Heart right ventricle (tissue), 16 donors: ENCODE measurements around the gene GRIK3. TPM values are rescaled to one million over a fixed set of nuclear protein-coding genes. Genes with fewer than 3 reads are reported as not detected.

Experiments used
- ATAC-seq, 8 donors: fragments of 200-7000 bp; cut with Tn5 transposase; one replicate each; pipeline ENCODE4 v1.9.1; 2020; ENCODE audit warnings: mild to moderate bottlenecking in 8 of 8, moderate library complexity in 8 of 8, moderate number of reproducible peaks in 1 of 8
- DNase-seq, 2 donors: peaks; one replicate each; pipeline ENCODE4 v3.0.0-alpha.2; 2020
- H3K27ac ChIP-seq, 10 donors: fragments of 200-600 bp; sonication (generic) in 2 of 10; one replicate each; pipeline versions ENCODE4 v1.5.0 to v1.8.0; 2020 to 2022; ENCODE audit warnings: mild to moderate bottlenecking in 3 of 10
- H3K27me3 ChIP-seq, 7 donors: fragments of 200-600 bp; one replicate each; pipeline ENCODE4 v1.8.0; 2021 to 2022; ENCODE audit warnings: mild to moderate bottlenecking in 2 of 7
- H3K36me3 ChIP-seq, 9 donors: fragments of 200-600 bp; sonication (generic) in 1 of 9; one replicate each; pipeline versions ENCODE4 v1.5.0 to v1.8.0; 2020 to 2022; ENCODE audit warnings: mild to moderate bottlenecking in 2 of 9
- H3K4me1 ChIP-seq, 9 donors: fragments of 200-600 bp; sonication (generic) in 1 of 9; one replicate each; pipeline versions ENCODE4 v1.5.0 to v1.8.0; 2020 to 2022; ENCODE audit warnings: mild to moderate bottlenecking in 4 of 9
- H3K4me3 ChIP-seq, 10 donors: fragments of 200-600 bp; sonication (generic) in 2 of 10; one replicate each; pipeline versions ENCODE4 v1.5.0 to v1.8.0; 2020 to 2022; ENCODE audit warnings: mild to moderate bottlenecking in 7 of 10, moderate library complexity in 2 of 10
- H3K9me3 ChIP-seq, 11 donors: fragments of 200-600 bp in 10 of 11; sonication (generic) in 2 of 11; one replicate each; pipeline versions ENCODE4 v1.5.0 to v1.8.0; 2013 to 2022; ENCODE audit warnings: mild to moderate bottlenecking in 2 of 11, control low read depth in 1 of 11, moderate library complexity in 1 of 11
- CTCF ChIP-seq, 9 donors: fragments of 200-600 bp; sonication (generic) in 2 of 9; IDR thresholded peaks; one replicate each; pipeline versions ENCODE4 v1.5.0 to v1.8.0; 2021 to 2022; ENCODE audit warnings: antibody characterized with exemption in 9 of 9, mild to moderate bottlenecking in 5 of 9, moderate library complexity in 1 of 9
- WGBS, 2 donors: extraction: QIAGEN DNeasy Blood & Tissue Kit; methylation state at CpG; one replicate each; pipeline ENCODE4 v1.1.7; 2013; ENCODE audit warnings: inconsistent platforms in 1 of 2; 5-methylcytosine and 5-hydroxymethylcytosine counted together
- intact Hi-C, 10 donors: fragments of 100-400 bp; cut with DNase I; formaldehyde crosslinking; loops; one replicate each; pipeline versions ENCODE4 v1.11.1 to v1.14.2; 2022
- polyA plus RNA-seq, 2 donors: library from polyadenylated mRNA; stranded (reverse); fragments of 200-250 nt; gene quantifications; one replicate each; pipeline ENCODE4 v1.2.3, GENCODE V29; 2013
- total RNA-seq, 10 donors: library from RNA; stranded (reverse); fragmentation: NEBNext Ultra II Directional in 3 of 10; extraction: Animal tissue kit (Norgen Biotek cat#: 25700) in 3 of 10; gene quantifications; one replicate each; pipeline versions ENCODE4 v1.2.1 to v1.2.4, GENCODE V29; 2021 to 2023
- donor health status: Arrhythmogenic right ventricular cardiomyopathy.
- donor health status: ischemic (EF 13 %, LVEDD 7.1; RV severe dilation, severe dysfunction).
- donor health status: healthy with polysubstance abuse.
- donor health status: DM: no; HTN: yes; CAD: no.
- donor health status: DM: no; HTN: no; CAD: no.
- donor health status: ischemic (EF 25% LVEDD 6.9; RV normal size, moderate dysfunction).
- donor health status: ischemic (EF 25% LVEDD 5.7; RV mildly dilated, moderate dysfunction).
- donor health status: healthy.
- donor health status: DM: yes; HTN: yes; CAD: no.
- donor health status: Ischemic cardiomyopathy.
- donor health status: ischemic (EF 35%, LVEDD 5.7; RV mildly dilated, moderate dysfunction).
- donor health status: nonischemic (EF 11% LVEDD 7.7; RV severe dilation, severe dysfunction).
- donor health status: DM: yes; HTN: yes; CAD: no.
- donor health status: PGD.
- donor health status: ischemic (EF 29% LVEDD 5.4; RV normal size, mild dysfunction).
- donor health status: nonischemic (EF 23%, LVEDD 6.1; RV moderate dilation, normal function).

The GRIK3 gene
- total and polyA plus RNA-seq, 12 donors, result 0.10 to 1.1 (median 0.27) TPM

- Histone ChIP-seq H3K4me3 (no peak overlapping the region), H3K4me1 (peaks cover 0 to 3% (median 0%) of the 10 kb centered on the region in 9 donors), H3K9me3 (no peaks in the 10 kb centered on the region), H3K27me3 (peaks cover 0 to 98% (median 81%) of the 10 kb centered on the region in 7 donors), H3K27ac (no peak overlapping the region), H3K36me3 (no peaks in the 10 kb centered on the region)
- DNase-seq (no peak), ATAC-seq (no peak)
- 60 to 62% methylated on average over 2 of the region's 2 CpGs for WGBS, 2 donors
- TF ChIP-seq CTCF (IDR thresholded peaks at IDR 0.05), result no peak
- intact Hi-C loops, result no loop called here
Observed at GRCh38 chr1:37041483-37041882, 7.2 kb upstream of the GRIK3 start.

- no peaks in the 10 kb centered on the region for H3K36me3 ChIP-seq
- 31 to 35% methylated on average over 4 of the region's 4 CpGs for WGBS, 2 donors
- intact Hi-C loops, result no loop called here
- TF ChIP-seq CTCF (IDR thresholded peaks at IDR 0.05), result no peak
- H3K4me3 ChIP-seq, result no peak overlapping the region
- peaks cover 0 to 98% (median 86%) of the 10 kb centered on the region in 7 donors for H3K27me3 ChIP-seq
- DNase-seq (no peak), ATAC-seq (no peak)
- H3K4me1 ChIP-seq, result peaks cover 0 to 7% (median 0%) of the 10 kb centered on the region in 9 donors
- H3K27ac ChIP-seq, result no peak overlapping the region
- no peaks in the 10 kb centered on the region for H3K9me3 ChIP-seq
Observed at GRCh38 chr1:37040773-37041172, 6.5 kb upstream of the GRIK3 start.

- no peak overlapping the region for H3K27ac ChIP-seq
- intact Hi-C loops, result no loop called here
- peaks cover 0 to 100% (median 91%) of the 10 kb centered on the region in 7 donors for H3K27me3 ChIP-seq
- WGBS, 2 donors, result 22 to 29% methylated on average over 3 of the region's 3 CpGs
- DNase-seq (no peak), ATAC-seq (no peak)
- H3K4me3 ChIP-seq, result no peak overlapping the region
- no peaks in the 10 kb centered on the region for H3K9me3 ChIP-seq
- H3K4me1 ChIP-seq, result peaks cover 0 to 9% (median 0%) of the 10 kb centered on the region in 9 donors
- no peaks in the 10 kb centered on the region for H3K36me3 ChIP-seq
- no peak for TF ChIP-seq CTCF (IDR thresholded peaks at IDR 0.05)
Observed at GRCh38 chr1:37040261-37040660, 5.9 kb upstream of the GRIK3 start.

GRCh38 chr1:37038227-37039093 is 4.1 kb upstream of the GRIK3 start:
- H3K4me1 ChIP-seq, result peaks cover 0 to 15% (median 3%) of the 10 kb centered on the region in 9 donors
- peak in 7 of 9 donors; percentile 26 to 54 (median 47) for TF ChIP-seq CTCF (IDR thresholded peaks at IDR 0.05)
- no peak overlapping the region for H3K4me3 ChIP-seq
- WGBS, 2 donors, result 17 to 22% methylated on average over 16 of the region's 16 CpGs
- no peaks in the 10 kb centered on the region for H3K36me3 ChIP-seq
- peaks cover 10 to 98% (median 97%) of the 10 kb centered on the region in 7 donors for H3K27me3 ChIP-seq
- ATAC-seq (peak; percentile 36 to 78 (median 68)), DNase-seq (peak in 1 of 2 donors; percentile 10)
- H3K27ac ChIP-seq, result no peak overlapping the region
- H3K9me3 ChIP-seq, result no peaks in the 10 kb centered on the region
- intact Hi-C loops, result loop anchor here in 9 of 10 donors (1.0 to 10.0 kb wide), 7 partner anchors 334 to 521 kb away; no protein-coding TSS in a partner anchor
